Mesothelial cell of epicardium (in vitro differentiated cells): ENCODE data around the gene RNPEPL1. TPM values are rescaled to one million over a fixed set of nuclear protein-coding genes. Genes with fewer than 3 reads are reported as not detected.

ENCODE experiments used
- DNase-seq, 2 experiments: peaks; one replicate each; pipeline ENCODE4 v3.0.0; 2021; ENCODE audit warnings: low spot score in 2 of 2; ENCODE audit not compliant: unreplicated experiment in 2 of 2
- H3K27ac Mint-ChIP-seq: 2 replicates; pipeline ENCODE4 v1.8.0; 2021; ENCODE audit warnings: mixed read lengths
- H3K27me3 Mint-ChIP-seq: 2 replicates; pipeline ENCODE4 v1.8.0; 2021; ENCODE audit warnings: low read depth, mixed read lengths
- H3K36me3 Mint-ChIP-seq: 2 replicates; pipeline ENCODE4 v1.8.0; 2021; ENCODE audit warnings: mixed read lengths
- H3K4me1 Mint-ChIP-seq: 2 replicates; pipeline ENCODE4 v1.8.0; 2021; ENCODE audit warnings: mixed read lengths
- H3K4me3 Mint-ChIP-seq: 2 replicates; pipeline ENCODE4 v1.8.0; 2021; ENCODE audit warnings: mild to moderate bottlenecking, moderate library complexity, mixed read lengths
- H3K9me3 Mint-ChIP-seq: 2 replicates; pipeline ENCODE4 v1.8.0; 2021; ENCODE audit warnings: mixed read lengths
- CTCF ChIP-seq: fragments of 200-600 bp; sonication (generic); IDR thresholded peaks from one replicate; pipeline ENCODE4 v1.5.0; 2021; ENCODE audit warnings: antibody characterized with exemption; ENCODE audit not compliant: unreplicated experiment
- total RNA-seq: library from RNA; stranded (reverse); gene quantifications from 3 replicates; pipeline ENCODE4 v1.2.1, GENCODE V29; 2021

Gene RNPEPL1, protein sequence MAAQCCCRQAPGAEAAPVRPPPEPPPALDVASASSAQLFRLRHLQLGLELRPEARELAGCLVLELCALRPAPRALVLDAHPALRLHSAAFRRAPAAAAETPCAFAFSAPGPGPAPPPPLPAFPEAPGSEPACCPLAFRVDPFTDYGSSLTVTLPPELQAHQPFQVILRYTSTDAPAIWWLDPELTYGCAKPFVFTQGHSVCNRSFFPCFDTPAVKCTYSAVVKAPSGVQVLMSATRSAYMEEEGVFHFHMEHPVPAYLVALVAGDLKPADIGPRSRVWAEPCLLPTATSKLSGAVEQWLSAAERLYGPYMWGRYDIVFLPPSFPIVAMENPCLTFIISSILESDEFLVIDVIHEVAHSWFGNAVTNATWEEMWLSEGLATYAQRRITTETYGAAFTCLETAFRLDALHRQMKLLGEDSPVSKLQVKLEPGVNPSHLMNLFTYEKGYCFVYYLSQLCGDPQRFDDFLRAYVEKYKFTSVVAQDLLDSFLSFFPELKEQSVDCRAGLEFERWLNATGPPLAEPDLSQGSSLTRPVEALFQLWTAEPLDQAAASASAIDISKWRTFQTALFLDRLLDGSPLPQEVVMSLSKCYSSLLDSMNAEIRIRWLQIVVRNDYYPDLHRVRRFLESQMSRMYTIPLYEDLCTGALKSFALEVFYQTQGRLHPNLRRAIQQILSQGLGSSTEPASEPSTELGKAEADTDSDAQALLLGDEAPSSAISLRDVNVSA
- 26.4 to 28.3 TPM (median 28.3 TPM) in 3 replicates for total RNA-seq

GRCh38 chr2:240567872-240568677 is at the start of gene RNPEPL1:
Gene RNPEPL1 (plus strand): TSS chr2:240568484. CDS start chr2:240568587, 103 bp downstream.
- DNase-seq: peak; percentile 50 to 67
- peak within 1 kb of the TSS; percentile 76 for H3K4me3 Mint-ChIP-seq
- H3K9me3 Mint-ChIP-seq: no peaks in the 10 kb centered on the region
- H3K36me3 Mint-ChIP-seq: peaks cover 3% of the 10 kb centered on the region
- peak within 1 kb of the TSS; percentile 84 for H3K27ac Mint-ChIP-seq
- H3K27me3 Mint-ChIP-seq: no peaks in the 10 kb centered on the region
- peaks cover 28% of the 10 kb centered on the region for H3K4me1 Mint-ChIP-seq
- no peak for TF ChIP-seq CTCF

DNA sequence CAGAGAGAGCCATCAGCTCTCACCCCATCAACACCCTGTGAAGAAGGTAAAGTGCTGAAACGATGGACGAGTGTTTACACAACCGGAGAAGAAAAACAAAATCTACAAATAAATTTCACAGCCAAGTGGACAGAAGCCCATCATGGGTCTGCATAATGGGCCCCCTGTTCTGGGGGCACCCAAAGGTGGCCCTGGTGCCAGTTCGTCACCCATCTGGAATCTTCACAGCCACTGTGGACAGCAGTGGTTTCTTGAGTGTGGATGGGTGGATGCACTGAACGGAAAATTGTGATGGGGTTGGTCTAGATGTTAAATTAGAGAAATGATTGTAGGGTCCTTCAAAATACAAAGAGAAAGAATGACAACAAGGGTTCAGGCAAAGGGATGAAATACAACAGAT is 49.3 kb upstream of the RNPEPL1 start:
- Mint-ChIP-seq H3K36me3 (peaks cover 39% of the 10 kb centered on the region), H3K4me1 (peaks cover under 1% of the 10 kb centered on the region), H3K9me3 (peaks cover 11% of the 10 kb centered on the region), H3K27me3 (peaks cover 10% of the 10 kb centered on the region), H3K27ac (no peak overlapping the region), H3K4me3 (no peak overlapping the region)
- no peak for TF ChIP-seq CTCF
- no peak for DNase-seq

DNA sequence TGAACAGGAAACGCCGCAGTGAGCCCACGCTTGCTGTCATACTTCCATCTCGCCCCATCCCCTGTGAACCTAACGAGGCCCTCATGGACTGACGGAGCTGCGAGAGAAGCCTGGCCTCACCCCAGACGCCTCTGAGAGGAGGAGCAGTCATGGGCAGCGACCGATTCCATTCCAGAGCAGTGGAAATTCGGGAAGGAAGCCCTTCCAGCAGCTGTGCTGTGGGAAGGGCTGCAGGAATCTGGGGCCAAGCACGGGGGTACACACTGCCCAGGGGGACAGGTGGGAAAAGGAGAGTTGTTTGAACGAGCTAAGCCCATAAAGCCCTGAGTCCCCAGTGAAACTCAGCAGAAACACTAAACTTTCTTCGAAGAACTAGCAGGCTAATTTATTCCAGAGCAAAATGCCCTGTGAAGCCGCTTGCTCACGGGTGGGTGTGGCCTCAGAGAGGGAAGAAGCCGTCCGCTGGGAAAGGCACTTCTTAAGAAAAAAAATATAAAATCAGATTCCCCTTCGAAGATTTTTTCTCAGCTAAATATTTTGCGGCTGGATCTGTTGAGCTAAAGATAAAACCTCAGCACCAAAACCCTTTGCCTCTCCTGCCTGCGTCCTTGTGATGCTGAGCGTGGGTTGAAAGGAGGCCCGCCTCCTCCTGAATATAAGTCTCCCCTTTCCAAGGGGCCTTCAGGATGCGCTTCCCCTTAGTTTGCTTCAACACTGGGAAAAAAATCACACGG is 48.7 kb upstream of the RNPEPL1 start:
- Mint-ChIP-seq H3K27ac (no peak overlapping the region), H3K4me3 (no peak overlapping the region), H3K4me1 (no peaks in the 10 kb centered on the region), H3K36me3 (peaks cover 44% of the 10 kb centered on the region), H3K9me3 (peaks cover 17% of the 10 kb centered on the region), H3K27me3 (peaks cover 10% of the 10 kb centered on the region)
- no peak for TF ChIP-seq CTCF
- no peak for DNase-seq

DNA sequence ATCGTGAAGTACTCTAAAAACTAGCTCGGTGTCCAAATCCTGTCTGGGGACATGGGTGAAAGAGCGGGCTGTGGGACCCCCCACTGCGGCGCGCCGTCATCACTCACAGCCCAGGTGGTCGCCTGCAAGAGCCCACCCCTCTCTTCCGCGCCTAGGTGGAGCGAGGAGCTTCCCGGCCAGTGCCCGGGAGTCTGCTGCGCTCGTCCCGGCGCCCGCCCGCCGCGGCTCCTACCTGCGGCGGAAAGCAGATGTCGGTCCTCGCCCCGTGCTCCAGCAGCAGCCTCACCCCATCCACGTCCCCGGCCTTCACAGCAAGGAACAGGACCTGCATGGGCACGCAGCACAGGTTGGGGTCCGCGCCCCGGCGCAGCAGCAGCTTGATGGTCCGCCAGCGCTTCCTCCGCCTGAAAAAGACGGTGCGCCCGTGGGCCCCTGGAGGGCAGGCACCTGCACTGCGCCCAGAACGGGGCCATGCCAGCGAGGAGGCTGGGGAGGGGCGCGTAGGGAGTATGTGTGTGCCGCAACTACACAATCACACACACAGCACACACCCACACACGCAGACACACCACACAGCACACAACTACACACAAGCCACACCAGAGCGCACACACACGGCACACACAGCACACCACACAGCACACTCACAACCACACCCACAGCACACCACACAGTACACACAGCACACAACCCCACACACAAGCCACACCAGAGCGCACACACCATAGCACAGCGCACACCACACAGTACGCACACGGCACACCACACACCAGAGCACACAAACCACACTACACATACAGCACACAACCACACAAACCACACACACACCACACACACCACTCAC is 47.9 kb upstream of the RNPEPL1 start:
- no peak for TF ChIP-seq CTCF
- H3K27me3 Mint-ChIP-seq: peaks cover 10% of the 10 kb centered on the region
- H3K36me3 Mint-ChIP-seq: peaks cover 51% of the 10 kb centered on the region
- no peak overlapping the region for H3K27ac Mint-ChIP-seq
- peaks cover 24% of the 10 kb centered on the region for H3K9me3 Mint-ChIP-seq
- no peak overlapping the region for H3K4me3 Mint-ChIP-seq
- no peaks in the 10 kb centered on the region for H3K4me1 Mint-ChIP-seq
- no peak for DNase-seq
